ENCODE measurements around the gene NTM.

Gene NTM

GRCh38 chr11:131689049-131689925 is 318.9 kb downstream of the NTM start:
- H3K27me3 ChIP-seq (ENCODE audit: low read depth, low read length) = peaks cover 20% of the 10 kb centered on the region
- H3K4me1 ChIP-seq (ENCODE audit: low read length) = 0 out of 2 replicates have a peak, but pooled peaks cover 2% of the 10 kb centered on the region
- H3K4me3 ChIP-seq (ENCODE audit: low read length) = no peak overlapping the region
- TF ChIP-seq CTCF (IDR thresholded peaks at IDR 0.05; ENCODE audit: low read depth, low read length) = no peak
- TF ChIP-seq EZH2phosphoT487 (IDR thresholded peaks at IDR 0.05; ENCODE audit: low read depth) = no peak
- no peaks in the 10 kb centered on the region for H3K79me2 ChIP-seq (ENCODE audit: low read length)
- H4K20me1 ChIP-seq (ENCODE audit: insufficient read depth, low read length) = no peaks in the 10 kb centered on the region
- no peaks in the 10 kb centered on the region for H3K9me3 ChIP-seq (ENCODE audit: insufficient read depth, low read length)
- no peaks in the 10 kb centered on the region for H3K36me3 ChIP-seq (replicated peaks; ENCODE audit: low read depth, low read length)
- H3K4me2 ChIP-seq (ENCODE audit: low read length) = no peak overlapping the region
- H3K9ac ChIP-seq (ENCODE audit: low read length) = no peak overlapping the region
- H3K27ac ChIP-seq (ENCODE audit: low read length) = no peak overlapping the region
- no peak overlapping the region for H2AFZ ChIP-seq (ENCODE audit: low read depth, low read length)

GRCh38 chr11:131690362-131690761 is 319.9 kb downstream of the NTM start:
- Histone ChIP-seq H3K36me3 (replicated peaks; ENCODE audit: low read depth, low read length) (no peaks in the 10 kb centered on the region), H3K9me3 (ENCODE audit: insufficient read depth, low read length) (no peaks in the 10 kb centered on the region), H3K9ac (ENCODE audit: low read length) (no peak overlapping the region), H3K27ac (ENCODE audit: low read length) (no peak overlapping the region), H3K4me1 (ENCODE audit: low read length) (0 out of 2 replicates have a peak, but pooled peaks cover 2% of the 10 kb centered on the region), H3K4me2 (ENCODE audit: low read length) (no peak overlapping the region), H4K20me1 (ENCODE audit: insufficient read depth, low read length) (no peaks in the 10 kb centered on the region), H3K79me2 (ENCODE audit: low read length) (no peaks in the 10 kb centered on the region), H2AFZ (ENCODE audit: low read depth, low read length) (no peak overlapping the region), H3K27me3 (ENCODE audit: low read depth, low read length) (peaks cover 23% of the 10 kb centered on the region), H3K4me3 (ENCODE audit: low read length) (no peak overlapping the region)
- TF ChIP-seq EZH2phosphoT487 (IDR thresholded peaks at IDR 0.05; ENCODE audit: low read depth) (no peak), CTCF (IDR thresholded peaks at IDR 0.05; ENCODE audit: low read depth, low read length) (no peak)

GRCh38 chr11:131690776-131691175 is 320.4 kb downstream of the NTM start:
- no peaks in the 10 kb centered on the region for H3K36me3 ChIP-seq (replicated peaks; ENCODE audit: low read depth, low read length)
- no peaks in the 10 kb centered on the region for H3K79me2 ChIP-seq (ENCODE audit: low read length)

More at GRCh38 chr11:131690776-131691175, 320.4 kb downstream of the NTM start:
- no peaks in the 10 kb centered on the region for H4K20me1 ChIP-seq (ENCODE audit: insufficient read depth, low read length)
- H3K27me3 ChIP-seq (ENCODE audit: low read depth, low read length) = peaks cover 23% of the 10 kb centered on the region
- no peaks in the 10 kb centered on the region for H3K9me3 ChIP-seq (ENCODE audit: insufficient read depth, low read length)
- no peak for TF ChIP-seq CTCF (IDR thresholded peaks at IDR 0.05; ENCODE audit: low read depth, low read length)
- TF ChIP-seq EZH2phosphoT487 (IDR thresholded peaks at IDR 0.05; ENCODE audit: low read depth) = no peak
- no peak overlapping the region for H3K27ac ChIP-seq (ENCODE audit: low read length)
- no peak overlapping the region for H2AFZ ChIP-seq (ENCODE audit: low read depth, low read length)
- 0 out of 2 replicates have a peak, but pooled peaks cover 2% of the 10 kb centered on the region for H3K4me1 ChIP-seq (ENCODE audit: low read length)
- no peak overlapping the region for H3K4me3 ChIP-seq (ENCODE audit: low read length)
- H3K4me2 ChIP-seq (ENCODE audit: low read length) = no peak overlapping the region
- no peak overlapping the region for H3K9ac ChIP-seq (ENCODE audit: low read length)

Measured in OCI-LY3 (cell line).